C4-2B (cell line): ENCODE results near the gene BLNK.

Experiments
- H3K27ac ChIP-seq: fragments of 450-650 bp; 2 replicates; pipeline ENCODE4 v1.5.1; 2017
- CTCF ChIP-seq: fragments of 450-650 bp; conservative IDR thresholded peaks from 2 replicates; pipeline ENCODE4 v1.5.1; 2017; ENCODE audit warnings: mild to moderate bottlenecking
- ZFX ChIP-seq: fragments of 450-650 bp; IDR thresholded peaks from 2 replicates; pipeline ENCODE4 v1.6.1; 2017

BLNK gene

GRCh38 chr10:96176985-96177384 is 94.4 kb downstream of the BLNK start:
- H3K27ac ChIP-seq, result no peak overlapping the region
- TF ChIP-seq CTCF, result no peak
- TF ChIP-seq ZFX, result no peak

- H3K27ac ChIP-seq, result no peak overlapping the region
- TF ChIP-seq CTCF, result no peak
- no peak for TF ChIP-seq ZFX
Measured at GRCh38 chr10:96172666-96173065, 98.7 kb downstream of the BLNK start.

DNA sequence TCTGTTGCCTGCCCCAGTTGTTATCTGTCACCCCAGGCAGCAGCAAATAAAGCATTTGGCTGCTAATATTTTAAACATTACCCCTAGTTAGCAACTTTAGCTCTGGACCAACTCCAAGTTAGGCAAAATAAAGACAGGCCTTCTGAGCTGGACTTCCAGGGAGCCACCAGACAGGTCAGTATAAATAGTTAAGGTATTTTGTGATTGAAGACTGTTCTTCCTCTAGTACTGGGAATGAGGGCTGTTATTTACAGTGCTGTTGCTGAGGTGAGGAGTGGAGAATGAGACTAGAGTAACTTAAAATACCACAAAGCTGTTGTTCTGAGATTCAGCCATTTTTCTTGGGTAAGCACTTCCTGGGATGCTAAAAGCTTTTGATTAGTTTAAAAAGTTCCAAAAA is 101.1 kb downstream of the BLNK start:
- no peak overlapping the region for H3K27ac ChIP-seq
- TF ChIP-seq ZFX (no peak), CTCF (no peak)

DNA sequence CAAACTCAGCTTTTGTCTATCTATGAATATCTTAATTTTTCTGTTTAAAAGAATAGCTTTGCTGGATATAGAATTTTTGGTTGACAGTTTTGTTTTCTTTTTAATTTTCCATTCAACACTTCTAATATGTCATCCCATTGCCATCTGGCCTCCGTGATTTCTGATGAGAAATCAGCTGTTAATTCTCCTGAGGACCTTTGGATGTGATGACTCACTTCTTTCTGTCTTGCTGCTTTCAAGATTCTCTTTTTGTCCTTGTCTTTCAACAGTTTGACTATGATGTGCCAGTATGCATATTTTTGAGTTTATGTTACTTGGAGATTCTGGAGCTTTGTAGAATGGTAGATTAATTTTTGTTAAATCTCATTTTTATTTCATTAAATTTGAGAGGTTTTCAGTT is 102.8 kb downstream of the BLNK start:
- no peak for TF ChIP-seq ZFX
- no peak for TF ChIP-seq CTCF
- no peak overlapping the region for H3K27ac ChIP-seq

- TF ChIP-seq ZFX (no peak), CTCF (no peak)
- H3K27ac ChIP-seq, result no peak overlapping the region
Measured at GRCh38 chr10:96165726-96166125, 105.6 kb downstream of the BLNK start.

DNA sequence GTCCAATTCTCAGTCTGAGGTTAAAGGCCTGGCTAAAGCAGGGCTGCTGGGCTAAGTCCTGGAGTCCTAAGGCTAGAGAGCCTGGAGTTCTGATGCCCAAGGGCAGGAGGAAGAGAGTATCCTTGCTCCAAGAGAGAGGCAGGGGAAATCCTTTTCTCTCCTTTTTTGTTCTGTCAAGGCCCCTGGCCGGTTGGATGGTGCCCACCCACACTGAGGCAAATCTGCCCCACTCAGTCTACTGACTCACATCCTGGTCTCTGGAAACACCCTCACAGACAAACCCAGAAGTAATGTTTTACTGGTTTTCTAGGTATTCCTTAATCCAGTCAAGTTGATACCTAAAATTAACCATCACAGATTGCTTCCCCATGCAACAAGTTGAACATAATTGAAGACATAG is 118.3 kb downstream of the BLNK start:
- TF ChIP-seq ZFX, result no peak
- H3K27ac ChIP-seq, result no peak overlapping the region

DNA sequence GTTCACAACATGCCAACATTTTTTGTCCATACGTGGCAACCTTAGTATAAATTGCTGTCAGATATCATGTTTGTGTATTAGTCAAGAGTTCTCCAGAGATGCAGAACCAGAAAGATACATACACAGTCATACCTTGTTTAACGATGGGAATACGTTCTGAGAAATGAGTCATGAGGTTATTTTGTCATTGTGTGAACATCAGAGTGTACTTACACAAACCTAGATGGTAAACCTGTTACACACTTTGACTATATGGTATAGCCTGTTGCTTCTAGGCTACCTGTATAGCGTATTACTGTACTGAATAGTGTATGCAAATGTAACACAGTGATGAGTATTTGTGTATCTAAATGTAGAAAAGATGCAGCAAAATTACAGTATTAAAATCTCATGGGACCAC is 118.9 kb downstream of the BLNK start:
- TF ChIP-seq CTCF, result no peak
- TF ChIP-seq ZFX, result no peak
- no peak overlapping the region for H3K27ac ChIP-seq
